Large intestine (tissue), 3 donors: ENCODE results near the gene ZNF655. TPM values are rescaled to one million over a fixed set of nuclear protein-coding genes. Genes with fewer than 3 reads are reported as not detected.
"Not testable (repeated sequence)": the region's sequence is repeated elsewhere in the genome, so short reads cannot be mapped to it uniquely, and the experiment has no call there.

ENCODE experiments used
- DNase-seq, 2 donors: peaks; one replicate each; pipeline versions ENCODE4 v3.0.0 to v3.0.0-alpha.2; 2013
- H3K27ac ChIP-seq: one replicate; pipeline ENCODE4 v1.5.1; 2013; ENCODE audit warnings: low read length
- H3K27me3 ChIP-seq: 2 replicates; pipeline ENCODE4 v1.6.1; 2013; ENCODE audit warnings: low read length; ENCODE audit not compliant: control insufficient read depth, insufficient read depth
- H3K36me3 ChIP-seq: 2 replicates; pipeline ENCODE4 v1.6.1; 2013; ENCODE audit warnings: low read length; ENCODE audit not compliant: control insufficient read depth, insufficient read depth
- H3K4me1 ChIP-seq: one replicate; pipeline ENCODE4 v1.6.1; 2013; ENCODE audit warnings: low read length; ENCODE audit not compliant: control insufficient read depth, insufficient read depth
- H3K4me3 ChIP-seq: one replicate; pipeline ENCODE4 v1.5.1; 2013; ENCODE audit warnings: low read length
- H3K9me3 ChIP-seq: one replicate; pipeline ENCODE4 v1.6.1; 2013; ENCODE audit warnings: mild to moderate bottlenecking, low read depth, low read length, moderate library complexity; ENCODE audit not compliant: control insufficient read depth
- WGBS: methylation state at CpG from one replicate; pipeline ENCODE4 v1.1.5; 2013; ENCODE audit warnings: low lambda C conversion rate; ENCODE audit not compliant: insufficient coverage; 5-methylcytosine and 5-hydroxymethylcytosine counted together
- polyA plus RNA-seq: library from polyadenylated mRNA; unstranded; fragments of 120-200 nt; gene quantifications from one replicate; pipeline ENCODE4 v1.2.1, GENCODE V29; 2013

Gene ZNF655
- polyA plus RNA-seq, 1 donor: 83.0 TPM

DNA sequence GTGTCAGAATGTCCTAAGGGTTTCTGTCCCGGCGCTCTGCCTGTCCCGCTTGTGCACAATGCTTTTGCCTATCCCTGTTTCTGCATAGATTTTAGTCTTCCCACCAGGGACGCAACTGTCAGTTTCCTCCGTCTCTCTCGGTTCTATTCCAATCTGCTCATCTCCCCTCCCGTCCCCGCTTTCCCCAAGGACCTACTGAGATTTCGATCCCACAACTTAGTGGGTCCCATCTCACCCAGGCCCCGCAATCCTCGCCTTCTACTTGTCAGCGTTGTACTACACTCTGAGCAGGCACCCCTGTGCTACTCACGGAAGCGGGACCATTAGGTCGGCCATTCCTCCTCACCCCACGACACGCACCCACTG is 519 bp upstream of the ZNF655 start:
- 6% methylated on average over 3 of the region's 17 CpGs for WGBS

DNA sequence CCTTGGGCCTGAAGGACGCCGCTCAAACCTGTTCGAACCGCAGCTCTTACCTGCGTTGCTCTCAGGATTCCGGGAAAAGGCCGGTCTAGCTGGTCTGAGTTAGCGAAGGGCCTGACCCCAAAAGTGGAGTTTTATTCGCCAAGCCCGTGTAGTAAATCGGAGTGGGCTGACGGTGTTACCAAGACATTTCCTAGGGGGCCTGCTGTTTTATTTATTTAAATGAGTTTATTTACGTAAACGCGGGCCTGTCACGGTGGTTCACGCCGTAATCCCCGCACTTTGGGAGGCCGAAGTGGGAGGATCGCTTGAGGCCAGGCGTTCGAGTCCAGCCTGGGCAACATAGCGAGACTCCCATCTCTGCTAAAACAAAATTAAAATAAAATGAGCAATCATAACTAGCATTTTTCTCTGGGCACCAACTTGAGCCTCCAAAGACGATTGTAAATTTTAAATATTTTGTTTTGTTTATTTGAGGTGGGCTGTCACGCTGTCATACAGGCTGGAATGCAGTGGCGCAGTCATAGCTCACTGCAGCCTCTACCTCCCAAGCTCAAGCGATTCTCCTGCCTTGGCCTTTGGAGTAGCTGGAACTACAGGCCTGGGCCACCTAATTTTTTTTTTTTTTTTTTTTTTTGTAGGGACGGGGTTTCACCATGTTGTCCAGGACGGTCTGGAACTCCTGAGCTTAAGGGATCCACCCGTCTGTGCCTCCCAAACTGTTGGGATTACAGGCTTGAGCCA is 903 bp downstream of the ZNF655 start:
- 8% methylated on average over 10 of the region's 31 CpGs for WGBS
- Histone ChIP-seq H3K9me3 (peaks cover 3% of the 10 kb centered on the region), H3K36me3 (peaks cover 38% of the 10 kb centered on the region), H3K4me3 (peak overlapping the region; percentile 99), H3K27me3 (no peaks in the 10 kb centered on the region), H3K4me1 (peaks cover 8% of the 10 kb centered on the region), H3K27ac (peak overlapping the region; percentile 94)
- DNase-seq: no peak

More for the DNA sequence above, 519 bp upstream of the ZNF655 start:
- Histone ChIP-seq H3K4me3 (peak overlapping the region; percentile 99), H3K4me1 (peaks cover 8% of the 10 kb centered on the region), H3K27ac (peak overlapping the region; percentile 94), H3K9me3 (peaks cover 3% of the 10 kb centered on the region), H3K27me3 (no peaks in the 10 kb centered on the region), H3K36me3 (peaks cover 26% of the 10 kb centered on the region)
- DNase-seq: no peak

GRCh38 chr7:99560834-99561736 is 2.6 kb downstream of the ZNF655 start:
- Histone ChIP-seq H3K4me1 (peaks cover 8% of the 10 kb centered on the region), H3K27me3 (no peaks in the 10 kb centered on the region), H3K4me3 (no peak overlapping the region), H3K27ac (no peak overlapping the region), H3K36me3 (peaks cover 49% of the 10 kb centered on the region), H3K9me3 (peaks cover 3% of the 10 kb centered on the region)
- 80% methylated on average over 1 of the region's 7 CpGs for WGBS
- no peak for DNase-seq

- Histone ChIP-seq H3K9me3 (peaks cover 3% of the 10 kb centered on the region), H3K4me1 (peaks cover 8% of the 10 kb centered on the region), H3K27ac (no peak overlapping the region), H3K4me3 (no peak overlapping the region), H3K36me3 (peaks cover 54% of the 10 kb centered on the region), H3K27me3 (no peaks in the 10 kb centered on the region)
- WGBS: no CpG with 5 or more reads among the region's 2 CpGs
- no peak for DNase-seq
These were observed 3.3 kb downstream of the ZNF655 start for GRCh38 chr7:99561737-99562051.

DNA sequence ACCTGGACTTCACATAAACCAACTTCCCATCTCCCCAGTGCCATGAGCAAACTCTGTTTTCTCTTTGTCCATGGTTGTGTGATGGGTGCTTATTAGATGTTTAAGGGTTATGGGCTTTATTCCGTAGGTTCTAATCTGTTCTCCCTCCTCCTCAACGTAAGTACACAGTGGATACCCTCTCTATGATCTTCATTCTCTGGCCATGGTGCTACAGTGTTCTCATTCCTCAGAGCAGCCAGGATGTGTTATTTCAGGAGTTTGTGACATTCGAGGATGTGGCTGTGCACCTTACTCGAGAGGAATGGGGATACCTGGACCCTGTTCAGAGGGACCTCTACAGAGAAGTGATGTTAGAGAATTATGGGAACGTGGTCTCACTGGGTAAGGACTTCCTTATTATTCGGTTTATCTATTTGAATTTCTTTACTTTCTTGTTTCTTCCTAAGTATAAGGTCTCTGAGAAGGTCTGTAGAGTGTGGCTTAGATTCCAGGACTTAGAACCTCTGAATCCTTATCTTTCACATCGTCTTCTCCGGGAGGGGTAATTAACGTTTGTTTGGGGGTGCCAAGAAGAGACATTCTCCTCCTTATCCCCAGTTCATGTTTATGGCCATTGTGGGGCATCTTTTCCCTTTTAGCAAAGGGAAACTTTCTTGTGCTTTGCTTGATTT is 3.8 kb downstream of the ZNF655 start:
- no peak for DNase-seq
- 100% methylated on average over 2 of the region's 9 CpGs for WGBS
- peaks cover 54% of the 10 kb centered on the region for H3K36me3 ChIP-seq
- H3K27me3 ChIP-seq: no peaks in the 10 kb centered on the region
- no peak overlapping the region for H3K27ac ChIP-seq
- peaks cover 5% of the 10 kb centered on the region for H3K4me1 ChIP-seq
- H3K4me3 ChIP-seq: no peak overlapping the region
- H3K9me3 ChIP-seq: peaks cover 3% of the 10 kb centered on the region

DNA sequence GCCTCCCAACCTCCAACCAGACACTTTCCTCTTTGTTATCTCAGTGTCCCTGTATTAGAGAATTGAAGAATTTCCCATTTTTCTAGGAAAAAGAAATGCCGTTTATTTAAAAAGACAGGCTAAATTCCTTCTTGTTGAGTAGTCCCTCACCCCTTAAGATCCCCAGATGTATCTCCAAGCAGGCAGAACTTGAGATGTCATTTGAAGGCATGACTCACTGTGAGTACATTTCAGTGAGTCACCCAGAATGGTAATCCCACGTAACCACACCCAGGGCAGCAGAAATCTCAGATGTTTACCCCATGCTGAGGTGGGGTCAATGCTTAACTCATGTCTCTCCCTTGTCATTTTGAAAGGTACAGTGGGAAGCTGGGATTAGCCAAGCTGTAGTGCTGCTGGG is 4.4 kb downstream of the ZNF655 start:
- Histone ChIP-seq H3K27me3 (no peaks in the 10 kb centered on the region), H3K4me3 (no peak overlapping the region), H3K9me3 (peaks cover 3% of the 10 kb centered on the region), H3K27ac (no peak overlapping the region), H3K4me1 (peaks cover 3% of the 10 kb centered on the region), H3K36me3 (peaks cover 54% of the 10 kb centered on the region)
- peak in 1 of 2 donors; percentile 34 for DNase-seq
- no CpG with 5 or more reads among the region's 2 CpGs for WGBS

DNA sequence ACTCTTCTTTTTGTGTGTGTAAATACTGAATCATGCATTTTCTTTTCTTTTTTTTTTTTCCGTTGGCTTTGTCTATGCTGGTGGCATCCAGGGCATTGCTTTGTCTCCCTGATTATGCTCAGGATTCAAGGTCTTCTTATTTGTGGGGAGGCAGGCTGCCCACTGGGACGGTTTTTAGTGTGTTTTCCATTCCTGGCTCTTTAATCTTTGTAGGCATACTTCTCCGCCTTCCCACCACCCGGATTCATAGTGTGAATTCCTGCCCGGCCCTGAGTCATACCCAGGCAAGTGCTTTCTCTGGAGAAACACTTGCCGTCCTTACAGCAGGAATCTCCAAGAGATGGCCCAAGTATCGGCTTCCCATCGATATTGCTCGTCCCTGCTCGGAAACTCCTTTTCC is 5.2 kb downstream of the ZNF655 start:
- no peak overlapping the region for H3K27ac ChIP-seq
- WGBS: 100% methylated on average over 1 of the region's 10 CpGs

DNA sequence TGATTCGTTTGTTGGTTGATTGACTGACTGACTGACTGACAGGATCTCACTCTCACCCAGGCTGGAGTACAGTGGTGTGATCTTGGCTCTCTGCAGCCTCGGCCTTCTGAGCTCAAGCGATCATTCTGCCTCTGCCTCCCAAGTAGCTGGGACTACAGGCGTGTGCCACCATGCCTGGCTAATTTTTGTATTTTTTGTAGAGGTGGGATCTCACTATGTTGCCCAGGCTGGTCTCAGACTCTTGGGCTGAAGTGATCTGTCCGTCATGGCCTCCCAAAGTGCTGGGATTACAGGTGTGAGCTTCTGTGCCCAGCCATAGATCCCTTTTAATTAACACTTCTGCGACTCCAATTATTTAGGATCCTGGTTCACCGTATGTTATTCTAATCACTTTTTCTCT is 10.3 kb downstream of the ZNF655 start:
- DNase-seq, H3K4me1 ChIP-seq, H3K27me3 ChIP-seq, H3K4me3 ChIP-seq, H3K27ac ChIP-seq, H3K9me3 ChIP-seq: not testable (repeated sequence)
- H3K36me3 ChIP-seq: peaks cover 65% of the 10 kb centered on the region
- WGBS: 100% methylated on average over 2 of the region's 7 CpGs

More for the DNA sequence above, 5.2 kb downstream of the ZNF655 start:
- no peak for DNase-seq
- no peak overlapping the region for H3K4me3 ChIP-seq
- no peaks in the 10 kb centered on the region for H3K27me3 ChIP-seq
- H3K9me3 ChIP-seq: peaks cover 3% of the 10 kb centered on the region
- peaks cover 3% of the 10 kb centered on the region for H3K4me1 ChIP-seq
- peaks cover 59% of the 10 kb centered on the region for H3K36me3 ChIP-seq

GRCh38 chr7:99571768-99572167 is 13.3 kb downstream of the ZNF655 start:
- Histone ChIP-seq H3K4me1 (no peaks in the 10 kb centered on the region), H3K27ac (no peak overlapping the region), H3K4me3 (no peak overlapping the region), H3K27me3 (no peaks in the 10 kb centered on the region), H3K36me3 (peaks cover 46% of the 10 kb centered on the region), H3K9me3 (no peaks in the 10 kb centered on the region)
- DNase-seq: no peak
- 90% methylated on average over 2 of the region's 3 CpGs for WGBS

GRCh38 chr7:99573257-99573656 is 14.8 kb downstream of the ZNF655 start:
- H3K27ac ChIP-seq: no peak overlapping the region
- WGBS: no CpG with 5 or more reads among the region's 1 CpG
- no peak for DNase-seq
- H3K27me3 ChIP-seq: no peaks in the 10 kb centered on the region
- H3K36me3 ChIP-seq: peaks cover 45% of the 10 kb centered on the region
- no peaks in the 10 kb centered on the region for H3K4me1 ChIP-seq
- H3K4me3 ChIP-seq: no peak overlapping the region
- H3K9me3 ChIP-seq: no peaks in the 10 kb centered on the region
